Measurements from ENCODE around the gene EYA3. TPM values are rescaled to one million over a fixed set of nuclear protein-coding genes. Genes with fewer than 3 reads are reported as not detected.

EYA3 gene
- total RNA-seq, 1 donor from 2014 or later: 9.4 TPM

- DNase-seq (ENCODE audit: low spot score in 2 of 2): no peak
- FAIRE-seq: no peak
Measured at GRCh38 chr1:27951396-27951795, 137.0 kb downstream of the EYA3 start.

DNA sequence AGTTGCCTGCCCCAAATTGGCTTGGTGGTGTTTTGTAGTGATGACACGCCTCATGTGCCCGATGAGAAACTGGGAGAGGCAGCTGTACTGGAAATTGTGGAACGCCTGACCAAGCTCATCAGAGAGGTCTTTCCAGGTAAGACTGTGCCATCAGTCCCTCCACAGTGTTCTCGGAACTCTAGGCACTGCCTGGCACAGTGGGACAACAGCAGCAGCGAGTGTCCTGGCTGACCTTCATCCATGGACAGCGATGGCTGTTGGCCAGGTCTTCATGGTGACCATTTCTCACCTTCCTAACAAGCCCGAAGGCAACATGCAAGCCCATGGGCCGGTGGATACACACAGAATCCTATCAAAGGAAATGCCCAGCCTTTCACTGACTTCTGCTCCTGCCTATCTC lies 139.4 kb downstream of the EYA3 start:
- FAIRE-seq: no peak

GRCh38 chr1:27945020-27945419 lies 143.4 kb downstream of the EYA3 start:
- no peak for FAIRE-seq
- no peak for DNase-seq (ENCODE audit: low spot score in 2 of 2)

More for the DNA sequence above, 139.4 kb downstream of the EYA3 start:
- DNase-seq (ENCODE audit: low spot score in 2 of 2): no peak

DNA sequence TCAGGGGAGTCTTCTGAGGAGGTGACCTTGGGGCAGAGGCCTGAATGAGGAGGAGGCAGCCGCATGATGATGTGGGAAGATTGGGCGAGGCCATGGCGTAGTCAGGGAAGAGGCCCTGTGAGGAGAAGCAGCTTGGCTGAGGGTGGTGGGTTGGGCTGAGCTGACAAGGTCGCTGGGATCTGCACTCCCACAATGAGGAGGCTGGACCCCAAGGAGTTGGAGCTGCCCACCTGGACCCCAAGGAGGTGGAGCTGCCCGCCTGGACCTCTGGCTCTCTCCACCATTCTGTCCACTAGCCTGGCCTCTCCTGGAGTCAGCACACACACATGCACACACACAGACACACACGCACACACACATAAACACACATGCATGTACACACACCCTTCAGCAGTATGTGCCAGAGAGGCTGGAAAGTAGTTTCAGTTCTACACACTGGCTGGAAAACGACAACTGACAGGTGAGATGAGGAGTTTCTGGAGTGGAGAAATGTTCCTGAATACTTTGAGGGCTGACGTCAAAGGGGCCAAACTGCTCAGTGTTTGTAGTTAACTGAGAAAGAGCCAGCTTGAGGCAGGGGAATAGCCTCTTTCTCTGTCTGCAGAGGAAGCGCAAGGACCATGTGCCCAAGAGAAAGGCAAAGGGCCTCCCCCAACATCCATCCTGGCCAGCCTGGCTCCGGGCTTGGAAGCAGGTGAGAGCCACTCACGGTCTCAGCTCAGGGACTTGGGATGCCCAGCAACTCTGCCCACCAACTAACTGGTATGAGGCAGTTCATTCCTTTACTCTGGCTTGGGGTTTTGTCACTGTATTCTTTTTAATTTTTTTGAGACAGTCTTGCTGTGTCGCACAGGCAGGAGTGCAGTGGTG lies 146.5 kb downstream of the EYA3 start:
- no peak for FAIRE-seq
- DNase-seq (ENCODE audit: low spot score in 2 of 2): no peak

GRCh38 chr1:27940870-27941560 lies 147.4 kb downstream of the EYA3 start:
- FAIRE-seq (no peak), DNase-seq (ENCODE audit: low spot score in 2 of 2) (no peak)

DNA sequence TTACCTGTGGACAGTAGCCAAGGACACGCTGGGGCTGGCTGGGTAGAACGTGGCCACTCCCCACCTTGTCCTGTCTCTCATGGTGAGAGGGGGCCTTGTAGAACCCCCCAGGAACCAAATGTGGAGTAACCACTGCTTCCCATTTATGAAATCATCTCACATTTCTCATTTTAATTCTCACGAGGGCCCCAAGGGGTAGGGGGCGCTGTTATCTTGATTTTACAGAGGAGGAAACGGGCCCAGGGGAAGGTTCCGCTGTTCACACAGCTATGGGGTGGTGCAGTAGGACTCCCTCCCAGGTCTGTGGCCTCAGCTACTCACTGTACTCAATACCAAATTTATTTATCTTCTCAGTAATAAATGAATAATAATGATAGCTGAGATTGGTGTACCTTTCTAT lies 148.1 kb downstream of the EYA3 start:
- DNase-seq (ENCODE audit: low spot score in 2 of 2): peak in 1 of 2 donors; percentile 33

GRCh38 chr1:27938488-27938887 lies 149.9 kb downstream of the EYA3 start:
- no peak for FAIRE-seq

More for the DNA sequence above, 148.1 kb downstream of the EYA3 start:
- no peak for FAIRE-seq

DNA sequence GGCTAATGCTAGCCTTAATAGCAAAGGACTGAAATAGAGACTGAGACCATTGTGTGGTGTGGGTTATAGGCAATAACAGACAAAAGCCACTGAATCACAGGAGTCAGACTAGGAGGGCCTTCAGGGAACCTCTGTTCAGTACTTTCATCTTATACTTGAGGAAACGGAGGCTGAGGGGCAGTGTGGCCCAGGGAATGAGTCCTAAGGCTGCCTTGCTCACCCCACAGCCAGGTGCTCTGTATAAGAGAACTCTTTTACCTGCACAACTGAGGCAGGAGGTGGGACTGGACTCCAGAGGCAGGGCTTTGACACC lies 150.9 kb downstream of the EYA3 start:
- DNase-seq (ENCODE audit: low spot score in 2 of 2) (no peak), FAIRE-seq (no peak)

More at GRCh38 chr1:27938488-27938887, 149.9 kb downstream of the EYA3 start:
- DNase-seq (ENCODE audit: low spot score in 2 of 2): no peak

- FAIRE-seq (no peak), DNase-seq (ENCODE audit: low spot score in 2 of 2) (no peak)
Measured at GRCh38 chr1:27936370-27936769, 152.0 kb downstream of the EYA3 start.

DNA sequence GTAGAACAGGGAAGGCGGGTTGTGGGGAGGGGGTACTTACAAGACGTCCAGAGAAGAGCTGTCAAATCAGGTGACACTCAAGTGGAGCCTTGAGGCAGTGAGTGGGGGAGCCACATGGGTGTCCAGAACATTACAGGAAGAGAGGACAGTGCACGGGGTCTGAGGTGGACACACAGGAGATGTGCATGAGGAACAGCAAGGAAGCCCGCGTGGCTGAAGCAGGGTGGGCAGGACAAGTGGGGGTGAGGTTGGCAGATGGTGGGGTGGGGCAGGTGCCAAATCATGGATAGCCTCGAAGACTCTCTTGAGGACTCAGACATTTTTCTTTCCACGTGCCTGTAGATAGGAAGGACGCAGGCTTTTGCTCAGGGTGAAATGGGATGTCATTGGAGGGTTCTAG lies 152.7 kb downstream of the EYA3 start:
- FAIRE-seq (no peak), DNase-seq (ENCODE audit: low spot score in 2 of 2) (no peak)

DNA sequence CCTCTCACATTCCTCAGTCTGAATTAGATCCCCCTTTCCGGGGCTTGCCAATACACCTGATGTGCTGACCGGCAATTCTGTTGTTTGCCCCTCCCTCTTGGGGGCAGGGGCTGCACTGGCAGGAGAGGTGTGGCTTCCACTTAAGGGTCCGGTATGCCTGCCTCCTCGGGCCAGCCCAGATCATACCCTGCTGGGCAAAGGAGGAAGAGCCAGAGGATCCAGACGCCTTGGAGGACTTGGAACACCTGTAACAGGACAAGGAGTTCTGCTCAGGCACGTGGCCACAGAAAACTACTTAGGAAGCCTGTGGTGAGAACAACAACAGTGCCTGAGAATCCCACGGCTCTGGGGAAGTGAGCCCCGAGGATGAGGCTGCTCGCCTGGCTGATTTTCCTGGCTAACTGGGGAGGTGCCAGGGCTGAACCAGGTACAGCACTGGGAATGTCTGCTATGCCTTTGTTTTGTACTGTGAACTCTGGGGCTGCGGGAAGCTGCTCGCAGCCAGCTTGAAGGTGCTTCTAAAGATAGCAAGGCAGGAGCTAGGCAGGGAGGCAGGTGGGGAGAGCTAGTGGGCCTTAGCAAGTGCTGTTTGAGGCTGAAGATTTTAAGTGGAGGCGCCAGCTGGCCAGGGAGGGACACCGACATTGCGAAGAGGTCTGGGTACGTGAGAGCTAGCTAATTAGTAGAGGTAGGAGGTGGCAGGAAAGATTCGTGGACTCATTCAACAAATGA lies 153.4 kb downstream of the EYA3 start, which contains the start of gene SMPDL3B:
Gene SMPDL3B (plus strand): TSS at position 183 of the 732 bp plus-strand sequence. CDS start 184 bp downstream, at position 367.
- DNase-seq (ENCODE audit: low spot score in 2 of 2): no peak
- no peak for FAIRE-seq

GRCh38 chr1:27931759-27932158 lies 156.7 kb downstream of the EYA3 start:
- FAIRE-seq (no peak), DNase-seq (ENCODE audit: low spot score in 2 of 2) (no peak)

DNA sequence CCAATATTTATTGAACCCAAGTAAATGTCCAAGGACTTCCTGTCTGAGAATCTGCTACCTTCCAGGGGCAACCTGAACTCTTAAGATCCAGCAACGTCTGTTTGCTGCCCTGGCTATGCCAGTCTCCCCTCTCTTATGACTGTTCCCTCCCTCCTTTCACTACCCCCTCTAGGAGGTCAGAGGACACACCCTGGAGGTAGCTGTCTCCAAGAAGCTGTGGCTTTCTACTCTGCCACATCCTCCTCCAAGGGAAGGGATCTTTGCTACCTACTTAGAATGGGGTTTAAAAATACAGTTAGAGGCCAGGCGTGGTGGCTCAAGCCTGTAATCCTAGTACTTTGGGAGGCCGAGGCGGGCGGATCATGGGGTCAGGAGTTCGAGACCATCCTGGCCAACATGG lies 157.2 kb downstream of the EYA3 start:
- DNase-seq (ENCODE audit: low spot score in 2 of 2): no peak
- no peak for FAIRE-seq

- no peak for DNase-seq (ENCODE audit: low spot score in 2 of 2)
- FAIRE-seq: no peak
Measured at GRCh38 chr1:27928216-27928954, 160.0 kb downstream of the EYA3 start.

GRCh38 chr1:27922272-27922671 lies 166.1 kb downstream of the EYA3 start:
- DNase-seq (ENCODE audit: low spot score in 2 of 2) (no peak), FAIRE-seq (no peak)

Small RNAs within 50 kb of the gene (small RNA-seq; reads per million reads assigned to genes)
- not detected for gene RN7SL559P

Other genes with a start within 250 kb of the EYA3 start
- 3.7 TPM for gene THEMIS2, start 216.1 kb downstream of the EYA3 start, total RNA-seq
- gene RPA2, start 174.0 kb downstream of the EYA3 start, total RNA-seq: 86.8 TPM
- gene SMPDL3B, start 153.6 kb downstream of the EYA3 start, total RNA-seq: 0.82 TPM
- 2.4 TPM for gene XKR8, start 128.6 kb downstream of the EYA3 start, total RNA-seq
- gene PTAFR, start 88.1 kb upstream of the EYA3 start, total RNA-seq: 1.2 TPM
- 56.3 TPM for gene DNAJC8, start 144.4 kb upstream of the EYA3 start, total RNA-seq
- gene ATP5IF1, start 147.5 kb upstream of the EYA3 start, total RNA-seq: 67.7 TPM
- 4.5 TPM for gene SESN2, start 170.9 kb upstream of the EYA3 start, total RNA-seq
- 15.1 TPM for gene MED18, start 240.4 kb upstream of the EYA3 start, total RNA-seq